Glutamatergic neuron (in vitro differentiated cells): ENCODE data around the gene SERGEF. TPM values are rescaled to one million over a fixed set of nuclear protein-coding genes. Genes with fewer than 3 reads are reported as not detected.

Experiments used
- DNase-seq: peaks from one replicate; pipeline ENCODE4 v3.0.0; 2022
- H3K27ac Mint-ChIP-seq: one replicate; pipeline ENCODE4 v1.8.0; 2020; ENCODE audit warnings: mild to moderate bottlenecking, mixed read lengths, inconsistent platforms; ENCODE audit not compliant: unreplicated experiment
- H3K27me3 Mint-ChIP-seq: one replicate; pipeline ENCODE4 v1.8.0; 2020; ENCODE audit warnings: mild to moderate bottlenecking, moderate library complexity, mixed read lengths, inconsistent platforms; ENCODE audit not compliant: unreplicated experiment
- H3K36me3 Mint-ChIP-seq: one replicate; pipeline ENCODE4 v1.8.0; 2020; ENCODE audit warnings: mild to moderate bottlenecking, mixed read lengths, inconsistent platforms; ENCODE audit not compliant: unreplicated experiment
- H3K4me1 Mint-ChIP-seq: one replicate; pipeline ENCODE4 v1.8.0; 2020; ENCODE audit warnings: mild to moderate bottlenecking, low read depth, mixed read lengths, inconsistent platforms; ENCODE audit not compliant: unreplicated experiment
- H3K4me3 Mint-ChIP-seq: one replicate; pipeline ENCODE4 v1.8.0; 2020; ENCODE audit warnings: mild to moderate bottlenecking, mixed read lengths, inconsistent platforms; ENCODE audit not compliant: unreplicated experiment
- H3K9me3 Mint-ChIP-seq: one replicate; pipeline ENCODE4 v1.8.0; 2020; ENCODE audit warnings: mild to moderate bottlenecking, moderate library complexity, mixed read lengths, inconsistent platforms; ENCODE audit not compliant: unreplicated experiment
- total RNA-seq: library from RNA; stranded (reverse); fragmentation: NEBNext Ultra II Directional; extraction: Animal tissue kit (Norgen Biotek cat#: 25700); gene quantifications from one replicate; pipeline ENCODE4 v1.2.1, GENCODE V29; 2021; ENCODE audit not compliant: unreplicated experiment
- TF ChIP-seq, protein P1 (sequence below): fragments of 200-600 bp; sonication (generic); IDR thresholded peaks from one replicate; pipeline ENCODE4 v1.5.0; 2021; ENCODE audit not compliant: partially characterized antibody, unreplicated experiment

The SERGEF gene
- total RNA-seq, 1 donor from 2014 or later, result 42.5 TPM

- H3K27me3 Mint-ChIP-seq, result peaks cover 2% of the 10 kb centered on the region
- no peaks in the 10 kb centered on the region for H3K9me3 Mint-ChIP-seq
- H3K4me3 Mint-ChIP-seq, result no peak overlapping the region
- TF ChIP-seq, protein P1, sequence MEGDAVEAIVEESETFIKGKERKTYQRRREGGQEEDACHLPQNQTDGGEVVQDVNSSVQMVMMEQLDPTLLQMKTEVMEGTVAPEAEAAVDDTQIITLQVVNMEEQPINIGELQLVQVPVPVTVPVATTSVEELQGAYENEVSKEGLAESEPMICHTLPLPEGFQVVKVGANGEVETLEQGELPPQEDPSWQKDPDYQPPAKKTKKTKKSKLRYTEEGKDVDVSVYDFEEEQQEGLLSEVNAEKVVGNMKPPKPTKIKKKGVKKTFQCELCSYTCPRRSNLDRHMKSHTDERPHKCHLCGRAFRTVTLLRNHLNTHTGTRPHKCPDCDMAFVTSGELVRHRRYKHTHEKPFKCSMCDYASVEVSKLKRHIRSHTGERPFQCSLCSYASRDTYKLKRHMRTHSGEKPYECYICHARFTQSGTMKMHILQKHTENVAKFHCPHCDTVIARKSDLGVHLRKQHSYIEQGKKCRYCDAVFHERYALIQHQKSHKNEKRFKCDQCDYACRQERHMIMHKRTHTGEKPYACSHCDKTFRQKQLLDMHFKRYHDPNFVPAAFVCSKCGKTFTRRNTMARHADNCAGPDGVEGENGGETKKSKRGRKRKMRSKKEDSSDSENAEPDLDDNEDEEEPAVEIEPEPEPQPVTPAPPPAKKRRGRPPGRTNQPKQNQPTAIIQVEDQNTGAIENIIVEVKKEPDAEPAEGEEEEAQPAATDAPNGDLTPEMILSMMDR, result no peak
- no peaks in the 10 kb centered on the region for H3K36me3 Mint-ChIP-seq
- H3K4me1 Mint-ChIP-seq, result peaks cover 12% of the 10 kb centered on the region
- H3K27ac Mint-ChIP-seq, result no peak overlapping the region
- no peak for DNase-seq
Observed at GRCh38 chr11:17894929-17895658, 117.8 kb downstream of the SERGEF start.

DNA sequence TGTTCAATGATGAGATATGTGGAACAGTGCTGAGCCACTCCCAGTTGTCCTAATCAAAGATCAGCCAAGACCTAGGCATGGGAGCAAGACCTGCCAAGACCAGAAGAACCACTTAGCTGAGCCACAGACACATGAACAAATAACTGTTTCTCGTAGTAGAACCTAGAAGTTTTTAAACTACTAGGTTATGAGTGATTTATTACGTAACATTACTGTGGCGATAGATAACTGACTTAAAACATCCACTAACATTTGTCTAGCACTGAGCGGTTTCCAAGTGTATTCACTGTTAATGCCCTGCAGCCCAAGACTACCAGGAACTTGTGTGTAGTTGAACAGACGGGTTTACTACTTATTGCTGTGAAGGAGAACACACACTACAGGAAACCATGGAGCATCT lies 120.4 kb downstream of the SERGEF start:
- no peak overlapping the region for H3K27ac Mint-ChIP-seq
- H3K36me3 Mint-ChIP-seq, result no peaks in the 10 kb centered on the region
- no peaks in the 10 kb centered on the region for H3K9me3 Mint-ChIP-seq

DNA sequence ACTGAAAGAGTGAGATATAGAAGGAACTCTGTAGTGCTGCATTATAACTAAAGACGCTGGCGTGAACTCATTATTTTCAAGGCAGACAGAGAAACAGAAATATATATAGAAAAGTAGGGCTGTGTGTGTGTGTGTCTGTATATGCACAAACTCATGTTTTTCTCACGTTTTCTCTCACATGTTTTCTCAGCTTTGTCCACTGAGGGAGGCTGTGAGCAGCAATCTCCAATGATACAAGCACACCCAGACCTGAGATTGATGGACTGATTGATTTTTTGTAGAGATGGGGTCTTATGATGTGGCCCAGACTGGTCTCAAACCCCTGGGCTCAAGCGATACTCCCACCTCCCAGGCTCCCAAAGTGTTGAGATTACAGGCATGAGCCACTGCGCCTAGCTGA lies 122.5 kb downstream of the SERGEF start:
- H3K9me3 Mint-ChIP-seq, result no peaks in the 10 kb centered on the region
- H3K4me1 Mint-ChIP-seq, result peaks cover 20% of the 10 kb centered on the region

More for the DNA sequence above, 120.4 kb downstream of the SERGEF start:
- no peaks in the 10 kb centered on the region for H3K27me3 Mint-ChIP-seq
- peaks cover 18% of the 10 kb centered on the region for H3K4me1 Mint-ChIP-seq
- H3K4me3 Mint-ChIP-seq, result no peak overlapping the region
- DNase-seq, result no peak
- TF ChIP-seq, protein P1, result no peak

DNA sequence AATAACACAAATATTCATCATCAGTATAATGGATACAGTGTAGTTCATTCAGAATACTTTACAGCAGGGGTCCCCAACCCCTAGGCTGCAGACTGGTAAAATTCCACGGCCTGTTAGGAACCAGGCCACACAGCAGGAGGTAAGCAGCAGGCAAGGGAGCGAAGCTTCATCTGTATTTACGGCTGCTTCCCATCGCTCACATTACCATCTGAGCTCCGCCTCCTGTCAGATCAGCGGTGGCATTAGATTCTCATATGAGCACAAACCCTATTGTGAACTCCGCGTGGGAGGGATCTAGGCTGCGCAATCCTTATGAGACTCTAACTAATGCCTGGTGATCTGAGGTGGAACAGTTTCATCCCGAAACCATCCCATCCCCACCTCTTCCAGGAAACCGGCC lies 125.1 kb downstream of the SERGEF start:
- H3K9me3 Mint-ChIP-seq, result no peaks in the 10 kb centered on the region
- peaks cover 1% of the 10 kb centered on the region for H3K27me3 Mint-ChIP-seq
- peaks cover 13% of the 10 kb centered on the region for H3K4me1 Mint-ChIP-seq
- H3K4me3 Mint-ChIP-seq, result no peak overlapping the region
- TF ChIP-seq, protein P1, result no peak
- H3K27ac Mint-ChIP-seq, result no peak overlapping the region
- peak; percentile 47 for DNase-seq
- no peaks in the 10 kb centered on the region for H3K36me3 Mint-ChIP-seq

More for the DNA sequence above, 122.5 kb downstream of the SERGEF start:
- no peak overlapping the region for H3K27ac Mint-ChIP-seq
- no peaks in the 10 kb centered on the region for H3K27me3 Mint-ChIP-seq
- no peaks in the 10 kb centered on the region for H3K36me3 Mint-ChIP-seq
- TF ChIP-seq, protein P1, result peak; percentile 26
- peak; percentile 30 for DNase-seq
- H3K4me3 Mint-ChIP-seq, result no peak overlapping the region

DNA sequence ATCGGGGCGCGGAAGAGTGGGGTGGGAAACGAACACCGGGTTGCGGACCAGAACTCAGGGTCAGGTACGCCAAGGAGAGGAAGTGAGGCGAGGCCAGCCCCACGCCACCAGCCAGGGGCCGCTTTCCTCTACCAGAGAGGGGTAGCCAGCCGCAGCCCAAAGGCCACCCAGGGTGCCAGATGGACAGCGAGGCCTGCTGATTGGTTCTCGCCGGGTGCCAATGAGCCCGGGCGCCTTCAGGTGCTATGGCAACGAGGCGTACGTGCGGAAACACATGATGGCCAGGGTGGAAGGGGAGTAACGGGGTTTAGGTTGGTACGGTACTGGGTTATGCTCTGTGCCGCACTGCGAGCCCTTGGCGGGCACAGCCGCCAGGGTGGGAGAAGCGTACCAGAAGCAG lies 128.9 kb downstream of the SERGEF start:
- Mint-ChIP-seq H3K36me3 (no peaks in the 10 kb centered on the region), H3K4me3 (no peak overlapping the region), H3K27ac (no peak overlapping the region), H3K4me1 (peaks cover 12% of the 10 kb centered on the region), H3K9me3 (no peaks in the 10 kb centered on the region), H3K27me3 (peaks cover 1% of the 10 kb centered on the region)
- TF ChIP-seq, protein P1, result no peak
- DNase-seq, result no peak
